GM10847 (cell line): ENCODE results near the gene HSPBP1.

Experiments used
- POLR2A ChIP-seq: IDR thresholded peaks from 2 replicates; pipeline ENCODE4 v1.6.1; 2011; ENCODE audit not compliant: insufficient read length; ENCODE audit errors: extremely low read depth

The HSPBP1 gene

DNA sequence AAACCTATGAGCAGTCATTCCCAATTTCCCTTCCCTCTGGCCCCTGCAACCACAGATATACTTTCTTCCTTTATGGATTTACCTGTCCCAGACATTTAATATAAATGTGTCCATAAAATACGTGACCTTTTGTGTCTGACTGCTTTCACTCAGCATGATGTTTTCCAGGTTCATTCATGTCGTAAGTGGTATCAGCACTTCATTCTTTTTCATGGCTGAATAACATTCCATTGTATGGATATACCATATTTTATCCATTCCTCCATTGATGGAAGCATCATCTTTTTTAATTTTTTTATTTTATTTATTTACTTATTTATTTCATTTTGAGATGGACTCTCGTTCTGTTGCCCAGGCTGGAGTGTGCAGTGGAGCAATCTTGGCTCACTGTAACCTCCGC is 13.1 kb downstream of the HSPBP1 start:
- TF ChIP-seq POLR2A, result no peak

DNA sequence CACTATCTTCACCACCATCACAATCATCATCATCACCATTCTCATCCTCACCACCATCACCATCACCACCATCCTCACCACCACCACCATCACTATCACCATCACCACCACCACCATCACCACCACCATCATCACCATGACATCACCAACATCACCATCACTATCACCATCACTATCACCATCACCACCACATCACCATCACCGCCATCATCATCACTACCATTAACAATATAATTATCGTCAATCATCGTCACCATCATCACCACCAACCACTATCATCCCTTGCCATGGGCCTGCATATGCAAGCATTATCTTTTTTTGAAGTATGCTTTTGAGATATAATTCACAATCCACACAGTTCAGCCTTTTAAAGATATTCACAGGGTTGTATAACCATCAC is 13.5 kb downstream of the HSPBP1 start:
- no peak for TF ChIP-seq POLR2A

DNA sequence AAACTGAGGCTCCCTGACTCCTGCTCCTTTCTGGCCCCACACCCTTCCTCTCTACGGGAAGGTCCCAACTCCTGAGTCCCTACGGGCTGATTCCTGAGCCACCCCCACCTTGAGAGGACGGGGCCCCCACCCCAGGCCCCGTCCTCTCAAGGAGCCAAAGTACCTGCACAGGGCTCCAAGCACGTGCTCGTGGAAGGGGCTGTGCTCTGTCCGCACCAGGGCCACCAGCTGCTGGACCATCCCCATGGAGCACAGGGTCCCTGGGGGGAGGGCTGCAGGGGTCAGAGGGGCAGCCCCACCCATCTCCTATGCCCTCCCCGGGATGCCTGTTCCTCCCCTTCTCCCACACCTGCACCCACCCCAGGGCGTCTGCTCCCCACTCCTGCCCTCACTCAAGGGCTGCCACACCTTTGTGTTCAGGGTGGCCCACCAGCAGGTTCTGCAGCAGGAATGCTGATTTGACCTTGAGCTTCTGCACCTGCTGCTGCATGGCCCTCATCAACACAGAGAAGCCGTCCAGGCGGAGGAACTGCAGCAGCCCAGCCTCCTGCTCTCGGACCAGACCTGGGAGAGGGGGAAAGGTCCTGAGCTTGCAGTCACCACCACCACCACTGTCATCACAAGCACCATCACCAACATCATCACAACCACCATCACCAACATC is 14.1 kb downstream of the HSPBP1 start:
- TF ChIP-seq POLR2A, result no peak

DNA sequence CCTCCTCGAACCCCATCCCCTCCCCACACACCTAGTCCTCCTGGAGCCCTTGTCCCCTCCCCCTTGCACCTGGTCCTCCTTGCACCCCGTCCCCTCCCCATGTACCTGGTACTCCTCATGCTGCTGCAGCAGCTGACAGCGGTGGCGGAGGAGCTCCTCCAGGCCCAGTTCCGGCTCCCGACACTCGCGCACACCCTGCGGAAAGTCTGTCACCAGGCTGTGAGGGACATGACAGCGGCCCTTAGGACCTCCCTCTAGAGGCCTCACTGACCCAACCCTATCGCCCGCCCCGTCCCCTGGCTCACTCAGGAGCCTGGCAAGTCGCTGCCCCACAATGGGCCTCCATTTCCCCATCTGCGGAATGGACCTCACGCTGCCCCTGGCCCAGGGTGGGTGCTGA is 14.7 kb downstream of the HSPBP1 start:
- no peak for TF ChIP-seq POLR2A

DNA sequence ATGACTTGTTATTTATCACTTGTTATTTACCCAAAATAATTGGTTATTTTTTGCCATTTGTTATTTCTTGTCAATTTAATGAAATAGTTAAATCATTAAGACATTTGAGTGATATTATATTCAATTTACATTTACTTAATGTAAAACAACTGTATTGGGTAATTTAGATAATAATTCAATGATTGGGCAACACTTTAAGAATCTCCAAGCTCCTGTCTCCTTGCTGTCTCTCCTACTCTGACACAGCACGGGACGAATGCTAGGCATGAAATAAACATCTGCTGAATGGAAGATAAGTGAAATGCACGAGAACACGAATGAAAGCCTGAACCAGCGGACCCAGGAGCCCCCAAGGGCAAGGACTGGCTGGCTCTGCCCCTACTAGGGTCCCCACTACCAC is 15.4 kb downstream of the HSPBP1 start:
- no peak for TF ChIP-seq POLR2A

DNA sequence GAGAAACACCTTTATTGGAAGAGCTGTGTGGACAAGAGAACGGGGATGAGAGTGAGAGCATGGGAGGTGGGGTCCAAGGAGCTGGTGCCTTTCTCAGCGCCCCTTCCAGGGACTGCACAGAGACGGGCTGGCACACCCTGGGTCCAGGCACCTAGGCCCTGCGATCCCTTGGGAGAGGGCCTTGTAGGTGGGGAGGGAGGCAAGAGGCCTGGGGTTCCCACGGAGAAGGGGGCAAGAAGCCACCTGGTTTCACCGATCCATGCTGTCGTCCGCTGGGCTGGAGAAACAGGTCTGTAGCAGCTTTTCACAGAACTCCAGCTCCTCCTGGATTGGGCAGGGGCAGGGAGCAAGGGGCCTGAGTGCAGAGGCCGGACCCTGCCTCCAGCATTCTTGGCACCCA is 17.6 kb downstream of the HSPBP1 start:
- no peak for TF ChIP-seq POLR2A

DNA sequence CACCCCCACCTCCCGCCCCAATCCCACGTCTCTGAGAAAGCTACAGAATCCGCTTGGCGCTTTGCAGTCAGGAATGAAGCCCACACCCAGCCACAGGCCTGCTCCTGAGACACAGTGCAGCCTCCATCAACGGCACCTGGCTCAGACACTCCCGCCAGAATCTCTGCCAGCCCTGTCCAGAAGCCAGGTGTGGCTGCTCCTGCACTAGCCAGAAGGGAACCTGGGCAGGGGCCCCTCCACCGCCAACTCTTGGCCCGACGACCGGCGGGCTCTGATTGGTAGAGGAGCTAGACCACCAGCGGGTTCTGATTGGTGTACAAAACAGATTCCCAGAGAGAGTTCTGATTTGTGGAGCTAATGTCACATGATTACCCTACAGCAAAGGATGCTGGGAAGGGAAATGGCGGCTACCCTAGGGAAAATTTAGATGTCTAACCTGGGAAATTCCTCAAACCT is 18.2 kb downstream of the HSPBP1 start:
- TF ChIP-seq POLR2A, result no peak

DNA sequence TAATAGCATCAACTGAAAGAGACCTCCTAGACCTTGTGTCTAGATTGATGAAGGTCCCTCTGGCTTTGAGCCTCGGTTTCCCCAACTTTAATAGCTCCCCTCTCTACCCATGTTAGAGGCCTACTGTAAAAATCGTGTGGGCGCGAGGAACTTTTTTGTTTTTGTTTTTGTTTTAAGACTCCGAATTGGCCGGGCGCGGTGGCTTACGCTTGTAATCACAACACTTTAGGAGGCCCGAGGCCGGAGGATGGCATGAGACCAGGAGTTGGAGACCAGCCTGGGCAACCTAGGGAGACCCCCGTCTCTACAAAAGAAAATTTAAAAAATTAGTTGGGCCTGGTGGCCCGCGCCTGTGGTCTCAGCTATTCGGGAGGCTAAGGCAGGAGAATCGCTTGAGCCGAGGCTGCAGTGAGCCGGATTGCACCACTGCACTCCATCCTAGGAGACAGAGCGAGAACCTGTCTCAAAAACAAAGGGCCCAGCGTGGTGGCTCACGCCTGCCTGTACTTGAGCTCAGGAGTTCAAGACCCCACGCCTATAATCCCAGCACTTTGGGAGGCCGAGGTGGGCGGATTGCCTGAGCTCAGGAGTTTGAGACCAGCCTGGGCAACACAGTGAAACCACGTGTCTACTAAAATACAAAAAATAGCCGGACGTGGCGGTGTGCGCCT is 20.2 kb downstream of the HSPBP1 start:
- no peak for TF ChIP-seq POLR2A

DNA sequence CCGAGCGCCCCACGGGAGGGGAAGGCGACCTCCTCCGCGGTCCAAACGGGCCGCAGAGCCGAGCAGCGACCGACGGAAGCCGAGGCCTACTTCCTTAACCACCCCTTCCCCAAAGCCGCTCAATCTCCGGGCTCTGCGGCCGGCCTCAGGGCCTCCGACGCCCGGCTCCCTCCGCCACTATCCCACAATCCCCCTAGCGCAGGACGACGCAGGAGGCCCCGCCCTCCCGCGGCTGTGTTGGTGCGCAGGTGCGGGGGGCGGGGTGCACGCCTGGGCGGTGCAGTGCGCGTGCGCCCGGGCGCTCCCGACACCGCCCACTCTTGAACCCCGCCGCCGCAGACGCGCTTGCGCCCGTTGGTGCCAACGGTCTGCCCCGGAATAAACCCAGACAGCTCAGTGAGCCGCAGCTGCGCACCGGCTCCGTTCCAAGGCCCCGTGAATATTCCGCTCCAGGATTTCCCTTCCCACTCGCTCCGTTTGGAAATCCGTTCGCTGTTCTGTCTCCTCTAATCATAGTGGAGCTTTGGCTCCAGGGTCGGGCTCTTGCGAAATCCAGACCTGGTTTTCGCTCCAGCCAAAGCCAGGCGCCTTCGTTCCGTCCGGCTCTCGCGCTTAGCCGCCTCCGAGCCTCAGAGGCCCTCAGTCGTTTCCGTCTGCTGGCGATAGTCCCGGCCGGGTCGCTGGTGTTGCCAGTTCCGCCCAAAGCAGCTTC is 20.9 kb downstream of the HSPBP1 start, which contains the start of gene PPP6R1:
Gene PPP6R1, minus strand, starts transcription at position 190 of the 712 bp plus-strand sequence. CDS start 11,914 bp downstream, outside the sequence.
- TF ChIP-seq POLR2A, result peak; percentile 94

DNA sequence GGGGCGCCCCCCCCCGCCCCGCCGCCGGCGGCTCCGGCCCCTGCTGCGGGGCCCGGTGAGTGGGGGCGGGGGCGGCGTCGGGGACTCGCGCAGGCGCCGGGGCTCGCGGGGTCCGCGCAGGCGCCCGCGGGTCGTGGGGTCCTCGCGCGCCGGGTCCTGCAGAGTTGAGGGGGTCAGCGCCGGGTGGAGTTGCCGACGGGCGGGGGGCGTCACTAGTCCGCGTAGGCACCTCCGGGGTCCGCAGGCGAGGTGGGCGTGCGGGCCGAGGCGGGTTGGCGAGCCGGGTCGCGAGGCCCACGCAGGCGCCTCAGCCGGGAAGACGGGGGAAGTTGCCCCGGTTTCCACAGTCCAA is 21.5 kb downstream of the HSPBP1 start:
- no peak for TF ChIP-seq POLR2A

DNA sequence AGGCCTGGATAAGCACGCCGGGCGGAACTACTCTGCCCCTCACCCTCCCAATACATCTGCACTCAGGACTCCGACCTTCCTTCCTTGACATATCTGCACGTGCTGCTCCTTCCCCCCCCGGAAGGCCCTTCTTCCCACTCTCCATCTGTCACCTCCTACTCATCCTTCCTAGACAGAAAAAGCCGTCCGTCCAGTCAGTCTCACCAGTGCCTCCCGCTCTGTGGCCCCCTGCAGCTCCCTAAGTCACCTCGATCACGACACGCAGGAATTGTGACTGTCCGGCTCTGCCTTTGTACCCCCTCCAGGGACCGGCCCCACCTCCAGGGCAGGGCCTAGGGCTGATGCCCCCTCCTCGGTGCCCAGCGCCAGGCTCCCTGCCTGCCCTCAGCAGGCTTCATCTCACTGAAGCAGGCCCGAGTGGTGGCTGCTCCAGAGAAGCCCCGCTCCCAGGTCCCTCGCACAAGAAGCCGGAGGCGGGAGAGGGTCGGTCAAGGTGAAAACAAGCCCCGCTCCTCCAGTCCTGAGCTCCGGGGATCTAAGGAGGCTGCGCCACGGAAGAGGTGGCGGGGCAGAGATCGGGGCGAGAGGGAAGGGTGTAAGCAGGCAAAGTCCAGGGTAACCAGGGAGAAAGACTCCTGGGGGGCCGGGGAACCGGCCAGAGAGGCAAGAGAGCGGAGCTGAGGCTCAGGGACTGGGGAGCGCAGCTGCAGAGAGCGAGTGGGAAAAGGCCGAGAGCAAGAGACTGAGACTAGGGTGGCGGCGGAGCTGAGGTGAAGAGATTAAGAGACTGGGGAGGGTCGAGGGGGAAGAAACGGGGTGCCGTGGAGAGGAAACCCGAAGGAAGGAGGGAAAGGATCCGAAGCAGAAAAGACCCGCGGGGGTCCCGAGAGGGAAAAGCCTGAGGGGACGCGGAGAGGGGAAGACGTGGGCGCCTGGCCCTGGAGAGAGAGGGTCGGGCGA is 22.2 kb downstream of the HSPBP1 start:
- TF ChIP-seq POLR2A, result no peak

DNA sequence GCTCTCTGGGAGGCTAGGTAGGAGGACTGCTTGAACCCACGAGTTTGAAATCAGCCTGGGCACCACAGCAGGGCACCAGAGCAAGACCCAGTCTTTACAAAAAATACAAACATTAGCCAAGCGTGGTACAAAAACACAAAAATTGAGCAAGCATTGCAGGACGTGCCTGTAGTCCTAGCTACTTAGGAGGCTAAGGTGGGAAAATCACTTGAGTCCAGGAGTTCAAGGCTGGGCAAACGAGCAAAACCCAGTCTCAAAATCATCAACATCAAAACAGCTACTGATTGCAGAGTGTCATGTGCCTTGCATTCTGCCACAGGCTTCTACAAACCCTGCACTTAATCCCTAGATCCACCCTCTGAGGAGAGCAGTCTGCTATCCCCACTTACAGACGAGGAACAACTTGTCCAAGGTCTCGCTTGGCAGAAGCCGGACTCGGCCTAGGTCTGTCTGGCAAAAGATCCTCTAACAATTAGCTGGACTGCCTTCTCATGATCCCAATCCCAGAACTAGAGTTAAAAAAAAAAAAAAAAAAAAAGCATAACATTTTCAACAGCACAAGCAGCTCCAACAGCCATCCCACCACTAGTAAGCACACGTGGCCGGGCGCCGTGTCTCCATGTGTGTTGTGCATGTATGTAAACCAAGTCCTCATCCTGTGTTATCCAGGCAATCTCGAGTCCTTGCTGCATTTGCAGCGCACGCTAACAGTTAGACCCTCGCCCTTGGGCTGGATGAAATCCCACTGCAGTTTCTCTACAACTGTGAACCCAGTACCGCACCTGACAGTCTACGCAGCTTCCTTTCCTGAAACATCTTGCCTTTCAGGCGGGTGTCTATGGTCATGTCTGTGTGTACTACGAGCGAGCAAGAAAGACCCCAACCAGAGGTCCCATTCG is 23.1 kb downstream of the HSPBP1 start:
- TF ChIP-seq POLR2A, result no peak

DNA sequence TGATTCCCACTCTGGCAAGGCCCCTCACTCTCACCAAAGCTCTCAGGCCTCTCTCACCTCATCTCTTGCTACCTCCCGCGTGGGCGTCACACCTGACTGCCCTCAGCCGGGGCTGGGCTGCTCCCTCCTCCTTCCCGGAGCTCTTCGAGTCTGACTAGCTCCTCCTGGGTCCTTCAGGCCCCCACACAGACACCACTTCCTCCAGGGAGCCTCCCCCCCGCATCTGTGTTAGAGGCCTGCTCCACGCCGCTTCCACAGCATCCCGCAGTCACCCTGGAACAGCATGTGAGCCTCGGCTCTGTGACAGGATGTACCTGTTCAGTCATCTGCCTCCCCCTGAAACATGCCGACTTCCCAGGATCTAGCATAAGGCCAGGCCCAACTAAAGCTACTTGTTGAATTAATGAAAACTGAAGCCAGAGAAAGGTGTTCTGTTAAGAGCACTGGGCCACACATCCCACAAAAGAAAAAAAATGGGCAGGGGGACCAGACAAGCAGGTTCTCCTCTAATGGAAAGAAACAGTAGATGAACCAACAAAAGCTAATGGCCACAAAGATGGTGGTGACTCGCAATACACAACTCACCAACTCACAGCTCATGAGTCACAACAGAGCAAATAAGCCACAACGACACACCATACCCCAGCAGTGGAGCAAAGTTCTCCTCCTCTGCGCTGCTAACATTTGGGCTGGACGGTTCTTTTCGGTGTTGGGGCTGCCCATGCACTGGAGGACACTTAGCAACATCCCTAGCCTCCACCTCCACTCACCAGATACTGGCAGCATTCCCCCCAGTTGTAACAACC is 24.1 kb downstream of the HSPBP1 start:
- peak; percentile 23 for TF ChIP-seq POLR2A
